A172 (cell line): ENCODE measurements around the gene AGER. TPM values are rescaled to one million over a fixed set of nuclear protein-coding genes. Genes with fewer than 3 reads are reported as not detected.
"Not testable (repeated sequence)": the region's sequence is repeated elsewhere in the genome, so short reads cannot be mapped to it uniquely, and the experiment has no call there.

Experiments
- DNase-seq: peaks from one replicate; pipeline ENCODE4 v3.0.0-alpha.2; 2015; ENCODE audit warnings: low spot score
- total RNA-seq: library from RNA; depleted of rRNA; stranded (reverse); fragments of >200 nt; shearing (Covaris generic); gene quantifications from 2 replicates; pipeline ENCODE4 v1.2.3, GENCODE V29; 2014

AGER gene
- total RNA-seq, 1 experiment from 2014 or later, result 2.2 TPM

DNA sequence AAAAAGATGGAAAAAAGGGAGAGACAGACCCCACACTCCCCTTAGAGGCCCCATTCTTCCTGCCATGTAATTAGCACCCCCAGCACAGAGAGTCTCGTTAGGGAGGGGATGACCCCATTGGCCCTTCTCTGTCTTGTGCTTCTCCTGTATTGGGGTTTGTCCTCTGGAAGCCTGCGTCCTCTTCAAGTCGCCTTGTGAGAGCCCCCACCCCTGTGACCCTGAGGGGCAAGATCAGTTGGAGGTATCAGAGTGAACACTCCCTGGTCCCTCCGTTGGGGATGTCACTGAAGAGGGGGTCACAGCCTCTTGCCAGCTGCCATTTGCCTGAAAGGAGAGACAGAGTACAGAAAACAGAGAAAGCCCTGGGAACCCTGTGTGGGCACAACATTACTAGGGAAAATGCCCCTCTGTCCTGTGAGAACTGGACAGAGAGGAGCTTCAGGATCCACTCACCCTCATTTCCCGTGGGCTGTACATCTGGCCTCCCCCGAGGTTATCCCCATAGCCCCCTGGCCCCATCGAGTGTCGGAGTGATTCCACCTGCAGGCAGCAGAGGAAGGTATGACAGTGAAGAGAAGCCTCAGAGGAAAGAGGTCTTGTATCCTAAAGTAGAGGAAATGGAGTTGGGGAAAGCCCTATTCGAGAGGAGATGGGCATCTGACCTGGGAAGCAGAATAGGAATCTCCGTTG is 2.2 kb upstream of the AGER start:
- DNase-seq, result not testable (repeated sequence)

DNA sequence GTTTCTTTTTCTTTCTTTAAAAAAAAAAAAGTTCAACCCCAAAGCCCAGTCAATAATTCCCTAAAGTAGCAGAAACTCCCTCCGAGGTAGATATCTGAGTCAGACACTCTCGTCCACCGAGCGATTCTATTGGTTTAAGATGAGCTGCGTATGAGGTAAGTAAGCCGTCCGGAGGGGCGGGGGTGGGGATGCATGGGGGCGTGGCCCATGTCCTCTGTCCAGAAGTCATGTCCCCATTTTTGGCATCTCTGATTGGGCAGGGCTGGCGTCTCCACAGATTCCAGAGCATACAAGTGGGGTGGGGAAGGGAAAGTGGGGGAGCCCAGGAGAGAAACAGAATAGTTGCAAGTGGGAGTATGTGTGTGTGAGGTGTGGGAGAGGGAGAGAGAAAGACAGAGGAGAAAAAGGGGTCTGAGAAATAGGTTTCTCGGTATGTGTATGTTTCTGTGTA is 1.7 kb upstream of the AGER start:
- peak; percentile 91 for DNase-seq

DNA sequence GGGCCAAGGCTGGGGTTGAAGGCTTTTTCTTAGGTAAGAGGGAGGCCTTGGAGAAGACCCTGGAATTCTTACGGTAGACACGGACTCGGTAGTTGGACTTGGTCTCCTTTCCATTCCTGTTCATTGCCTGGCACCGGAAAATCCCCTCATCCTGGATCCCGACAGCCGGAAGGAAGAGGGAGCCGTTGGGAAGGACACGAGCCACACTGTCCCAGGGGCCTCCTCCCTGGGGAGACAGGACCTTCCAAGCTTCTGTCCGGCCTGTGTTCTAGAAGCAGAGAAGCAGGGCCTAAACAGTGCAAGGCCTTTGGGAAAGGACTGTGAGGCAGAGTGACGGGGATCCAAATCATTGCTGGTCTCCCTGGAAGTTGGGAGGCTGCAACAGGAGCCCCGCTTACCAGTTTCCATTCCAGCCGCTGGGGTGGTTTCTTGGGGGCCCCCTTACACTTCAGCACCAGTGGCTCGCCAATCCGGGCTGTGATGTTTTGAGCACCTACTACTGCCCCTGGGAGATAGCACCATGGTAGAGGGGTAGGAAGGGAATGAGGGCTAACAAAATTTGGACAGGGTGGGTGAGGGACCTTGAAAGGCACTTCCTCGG is 470 bp downstream of the AGER start:
- no peak for DNase-seq

DNA sequence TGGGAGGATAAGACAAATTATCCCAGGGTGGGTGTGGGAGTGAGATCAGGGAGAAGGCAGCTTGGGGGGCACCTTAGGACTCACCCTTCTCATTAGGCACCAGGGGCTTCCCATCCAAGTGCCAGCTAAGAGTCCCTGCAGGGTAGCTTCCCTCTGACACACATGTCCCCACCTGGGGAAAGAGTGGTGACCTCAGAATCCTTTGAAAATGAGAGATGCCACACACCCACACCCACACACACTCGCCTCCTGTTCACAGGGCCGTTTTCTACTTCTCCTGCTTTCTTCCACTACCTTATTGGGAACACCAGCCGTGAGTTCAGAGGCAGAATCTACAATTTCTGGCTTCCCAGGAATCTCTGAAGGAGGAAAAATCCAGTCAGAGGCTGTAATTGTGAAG is 1.0 kb downstream of the AGER start:
- no peak for DNase-seq

DNA sequence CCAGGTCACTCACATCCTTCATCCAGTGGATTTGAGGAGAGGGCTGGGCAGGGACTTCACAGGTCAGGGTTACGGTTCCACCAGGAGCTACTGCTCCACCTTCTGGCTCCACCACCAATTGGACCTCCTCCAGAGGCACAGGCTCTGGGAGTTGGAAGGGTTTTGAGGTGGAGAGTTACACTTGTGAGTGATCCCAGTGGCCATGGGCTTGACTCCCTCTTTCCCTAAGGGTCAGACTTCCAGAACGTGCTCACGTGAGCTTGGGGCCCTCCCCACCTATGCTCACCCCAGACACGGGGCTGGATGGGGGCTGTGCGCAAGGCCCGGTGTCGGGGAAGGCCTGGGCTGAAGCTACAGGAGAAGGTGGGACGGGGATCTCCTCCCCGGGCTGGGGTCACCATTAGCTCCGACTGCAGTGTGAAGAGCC is 1.5 kb downstream of the AGER start:
- no peak for DNase-seq

DNA sequence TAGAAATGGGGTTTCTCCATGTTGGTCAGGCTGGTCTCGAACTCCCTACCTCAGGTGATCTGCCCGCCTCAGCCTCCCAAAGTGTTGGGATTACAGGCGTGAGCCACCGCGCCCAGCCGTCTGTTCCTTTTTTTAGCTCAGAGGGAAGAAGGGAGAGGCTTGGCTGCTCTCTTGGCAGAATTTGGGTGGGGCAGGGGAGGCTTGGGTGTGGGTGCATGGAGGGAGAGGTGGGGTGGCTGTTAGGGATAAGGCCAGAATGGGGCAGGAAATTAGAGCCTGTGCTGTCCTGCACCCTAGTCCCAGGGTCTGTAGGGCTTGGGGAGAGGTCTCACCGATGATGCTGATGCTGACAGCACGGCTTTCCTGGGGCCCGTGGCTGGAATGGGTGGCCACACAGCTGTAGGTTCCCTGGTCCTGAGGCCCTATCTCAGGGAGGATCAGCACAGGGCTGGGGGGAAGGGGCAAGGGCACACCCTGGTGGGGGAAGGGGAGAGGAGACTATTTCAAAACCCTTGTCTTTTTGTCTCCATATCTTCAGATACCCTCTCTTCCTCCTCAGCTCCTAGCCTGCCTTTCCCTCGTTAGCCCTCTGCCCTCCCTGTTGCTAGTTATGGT is 2.0 kb downstream of the AGER start:
- no peak for DNase-seq

DNA sequence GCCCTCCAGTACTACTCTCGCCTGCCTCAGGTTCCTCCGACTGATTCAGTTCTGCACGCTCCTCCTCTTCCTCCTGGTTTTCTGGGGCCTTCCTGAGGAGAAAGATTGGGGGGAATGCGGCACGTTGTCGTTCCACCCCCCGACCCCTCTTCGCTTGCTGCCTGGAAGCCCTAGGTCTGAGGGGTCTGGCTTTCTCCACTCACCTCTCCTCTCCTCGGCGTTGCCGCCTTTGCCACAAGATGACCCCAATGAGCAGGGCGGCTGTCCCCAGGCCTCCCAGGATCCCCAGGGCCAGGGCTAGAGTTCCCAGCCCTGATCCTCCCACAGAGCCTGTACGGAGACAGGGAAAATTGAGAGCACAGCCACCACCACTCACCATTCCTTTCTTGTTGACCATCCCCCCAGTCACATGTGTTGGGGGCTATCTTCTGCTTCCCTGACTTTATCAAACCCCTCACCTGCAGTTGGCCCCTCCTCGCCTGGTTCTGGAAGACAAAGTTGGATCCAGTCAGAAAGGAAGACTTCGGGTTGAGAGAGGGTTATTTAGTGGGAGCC is 2.8 kb downstream of the AGER start:
- no peak for DNase-seq

DNA sequence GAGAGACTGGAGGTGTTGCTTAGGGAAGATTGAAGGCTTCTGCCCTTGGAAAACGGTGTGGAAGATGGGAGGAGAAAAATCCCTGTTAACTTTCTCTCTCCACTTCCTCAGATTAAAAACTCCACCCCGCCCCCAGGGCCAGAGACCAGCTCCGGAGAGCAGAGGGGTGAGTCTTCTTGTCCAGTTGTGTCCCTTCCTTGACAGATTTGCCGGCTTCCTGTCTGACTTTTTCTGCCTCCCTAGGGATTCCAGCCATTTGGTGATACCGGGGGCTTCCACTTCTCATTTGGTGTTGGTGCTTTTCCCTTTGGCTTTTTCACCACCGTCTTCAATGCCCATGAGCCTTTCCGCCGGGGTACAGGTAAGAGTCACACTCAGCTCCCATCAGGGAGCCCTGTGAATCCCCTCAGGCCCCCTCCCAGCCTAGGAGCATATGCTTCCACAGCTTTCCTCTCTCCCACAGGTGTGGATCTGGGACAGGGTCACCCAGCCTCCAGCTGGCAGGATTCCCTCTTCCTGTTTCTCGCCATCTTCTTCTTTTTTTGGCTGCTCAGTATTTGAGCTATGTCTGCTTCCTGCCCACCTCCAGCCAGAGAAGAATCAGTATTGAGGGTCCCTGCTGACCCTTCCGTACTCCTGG is 4.2 kb downstream of the AGER start:
- no peak for DNase-seq

DNA sequence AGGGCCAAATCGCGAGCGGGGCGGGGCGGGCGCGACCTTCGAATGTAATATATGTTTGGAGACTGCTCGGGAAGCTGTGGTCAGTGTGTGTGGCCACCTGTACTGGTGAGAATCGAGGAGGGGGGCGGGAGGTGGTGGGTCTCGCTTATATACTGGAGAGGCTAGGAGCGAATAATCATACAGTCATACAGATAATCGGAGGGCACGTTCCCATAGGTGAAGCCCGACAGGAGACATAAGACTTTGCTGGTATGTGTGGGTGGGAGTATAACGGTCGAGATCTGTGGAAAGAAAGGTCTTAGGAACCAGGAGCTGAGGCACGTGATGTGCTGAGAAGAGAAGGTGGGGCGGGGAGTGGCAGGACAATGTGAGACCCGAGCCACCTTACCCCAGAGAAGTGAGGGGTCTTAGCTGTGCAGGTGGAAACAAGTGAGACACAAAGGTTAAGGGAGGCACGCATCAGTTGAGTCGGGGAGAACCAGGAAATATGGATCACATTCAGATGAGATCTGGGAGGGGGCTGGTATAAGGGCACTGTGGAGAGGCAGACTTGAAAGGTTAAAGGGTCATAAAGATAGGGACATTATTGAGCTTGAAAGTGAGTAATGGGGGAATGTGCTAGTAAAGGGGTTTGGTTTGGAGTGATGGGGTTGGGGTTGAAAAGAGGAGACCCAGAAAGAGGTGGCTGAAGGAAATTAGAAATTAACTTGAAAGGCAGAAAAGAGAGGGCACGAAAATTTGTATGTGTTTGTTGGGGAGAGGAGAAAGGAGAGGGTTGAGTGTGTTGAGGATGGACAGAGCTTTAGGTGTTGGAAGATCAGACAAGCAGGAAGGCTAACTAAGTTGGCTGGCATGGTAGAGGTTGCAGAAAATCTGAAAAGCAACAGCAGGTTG is 5.3 kb downstream of the AGER start:
- DNase-seq, result no peak

DNA sequence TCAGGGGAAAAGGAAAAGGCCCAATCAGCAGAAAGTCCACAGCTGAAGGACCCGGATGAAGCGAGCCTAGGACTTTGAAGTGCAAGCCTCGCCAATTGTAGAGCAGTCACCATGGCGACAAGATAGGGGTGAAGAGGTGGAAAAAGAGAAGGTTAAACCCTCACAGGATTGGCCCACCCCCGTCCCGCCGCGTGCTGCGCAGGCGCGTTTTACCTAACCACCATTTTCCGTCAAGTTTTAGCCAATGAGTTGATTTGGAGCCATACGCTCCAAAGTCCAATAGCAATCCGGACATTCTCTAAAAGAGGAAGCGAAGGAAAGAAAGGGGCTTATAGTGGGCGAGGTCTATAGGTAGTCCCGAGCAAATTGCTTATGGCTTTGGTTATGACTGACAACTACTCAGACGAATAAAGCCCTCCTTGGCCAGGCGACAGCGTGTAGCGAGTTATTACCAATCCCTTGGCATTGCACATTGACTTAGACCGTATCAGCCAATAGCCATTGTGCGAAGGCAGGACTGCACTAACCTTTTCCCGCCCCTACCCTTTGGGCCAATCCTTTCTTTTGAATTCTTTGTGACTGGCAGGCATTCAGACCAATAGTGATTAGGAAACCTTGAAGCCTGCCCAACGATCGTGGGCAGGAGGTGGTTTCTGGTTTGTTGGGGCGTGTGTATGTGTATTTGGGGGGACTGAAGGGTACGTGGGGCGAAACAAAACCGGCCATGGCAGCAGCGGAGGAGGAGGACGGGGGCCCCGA is 6.1 kb downstream of the AGER start, which contains the start of gene RNF5:
RNF5 (plus strand) TSS at position 618 of the 759 bp plus-strand sequence; CDS start at position 725, 107 bp downstream.
- peak; percentile 100 for DNase-seq

DNA sequence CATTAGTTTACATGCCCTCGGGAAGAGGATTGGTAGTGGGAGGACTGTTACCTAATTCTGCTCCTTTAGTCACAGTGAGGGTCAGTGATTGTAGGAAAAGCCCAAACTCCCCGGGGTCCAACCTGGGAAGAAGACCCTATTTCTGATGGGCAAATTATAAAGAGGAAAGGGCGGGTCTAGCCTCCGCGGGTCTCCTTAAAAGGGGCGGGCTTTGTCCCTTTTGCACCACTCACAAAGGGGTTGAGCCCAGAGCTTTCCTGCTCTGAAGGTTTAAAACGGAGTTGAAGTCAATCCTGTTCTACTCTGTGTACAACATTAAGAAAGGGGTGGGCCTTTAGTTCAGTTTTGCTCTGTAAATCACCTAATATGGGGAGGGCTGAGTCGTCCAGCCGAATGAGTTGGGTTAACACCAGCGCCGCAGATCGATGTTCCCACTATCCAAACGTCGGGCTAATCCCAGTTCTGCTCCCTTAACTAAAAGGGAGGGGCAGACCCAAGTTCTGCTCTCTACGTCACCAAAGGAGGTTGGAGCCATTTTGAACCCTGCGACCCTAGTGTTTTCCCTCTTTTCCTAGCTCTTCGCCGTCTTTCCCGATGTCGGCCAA is 6.8 kb downstream of the AGER start:
- DNase-seq, result no peak

DNA sequence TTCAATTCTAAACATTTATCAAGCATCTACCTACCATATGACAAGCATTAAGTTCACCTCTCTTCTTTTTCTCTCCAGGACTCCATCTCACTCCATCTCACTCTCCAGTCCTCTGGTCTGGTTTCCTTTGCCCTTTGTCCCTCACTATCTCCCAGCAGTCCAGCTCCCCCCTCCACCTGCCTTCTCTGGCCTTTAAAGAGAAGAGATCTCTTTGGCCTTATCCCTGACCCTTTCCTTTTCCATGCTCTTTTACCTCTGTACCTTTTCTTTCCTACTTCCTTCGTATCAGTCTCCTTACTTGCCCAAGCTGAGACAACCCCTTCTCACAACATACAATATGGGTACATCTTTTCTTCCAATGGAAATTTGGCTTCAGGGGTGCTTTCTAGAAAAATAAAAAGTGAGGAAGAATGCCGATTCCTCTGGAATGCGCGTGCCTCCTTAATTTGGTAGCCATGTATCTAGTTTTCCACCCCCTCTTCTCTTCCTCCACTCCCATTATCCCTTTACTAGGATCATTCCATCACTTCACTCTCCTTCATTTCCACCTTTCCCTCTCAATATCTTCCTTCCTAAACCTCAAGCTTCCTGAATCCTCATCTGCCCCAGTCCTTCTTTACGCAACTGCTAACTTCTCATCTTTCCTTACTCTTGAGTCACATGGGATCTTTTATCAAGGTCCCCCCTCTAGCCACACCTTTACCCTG is 7.4 kb downstream of the AGER start:
- peak; percentile 37 for DNase-seq

DNA sequence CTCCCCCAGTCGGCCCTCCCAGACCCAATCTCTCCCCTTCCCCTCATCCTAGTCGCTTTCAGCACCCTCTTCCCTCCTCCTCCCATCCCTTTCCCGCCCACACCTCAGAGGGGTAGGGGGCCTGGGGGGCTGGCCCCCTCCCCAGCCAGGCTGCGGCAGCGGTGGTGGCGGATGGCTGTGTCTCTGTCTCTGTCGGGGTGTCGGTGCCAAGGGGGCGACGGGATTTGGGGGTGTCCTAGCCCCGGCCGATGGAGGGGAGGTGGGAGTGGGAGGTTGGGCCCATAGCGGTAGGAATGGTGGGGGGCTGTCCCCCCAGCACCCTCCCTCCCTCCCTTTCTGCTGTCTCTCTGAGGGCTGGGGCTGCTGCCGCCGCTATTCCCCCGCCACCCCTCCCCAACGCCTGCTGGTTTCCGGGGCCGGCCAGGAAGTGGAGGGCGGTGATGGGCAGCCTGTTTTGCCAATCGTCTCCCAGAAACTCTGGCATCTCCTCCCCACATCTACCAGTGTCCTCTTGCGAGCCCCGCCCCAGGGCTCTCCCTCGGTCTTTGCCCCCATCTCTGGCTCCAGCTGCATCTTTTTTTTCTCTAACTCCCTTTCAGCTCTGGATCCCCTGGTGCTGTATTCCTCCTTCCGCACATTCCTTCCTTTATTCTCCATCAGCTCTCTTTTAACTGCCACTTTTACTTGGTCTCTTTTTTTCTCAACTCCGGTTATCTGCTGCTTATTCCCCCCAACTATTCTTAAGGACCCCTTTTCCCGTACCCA is 8.2 kb downstream of the AGER start, which contains the start of gene AGPAT1:
AGPAT1 (minus strand) TSS at position 374 of the 765 bp plus-strand sequence. CDS start 4,588 bp downstream, outside the sequence.
- peak; percentile 94 for DNase-seq

DNA sequence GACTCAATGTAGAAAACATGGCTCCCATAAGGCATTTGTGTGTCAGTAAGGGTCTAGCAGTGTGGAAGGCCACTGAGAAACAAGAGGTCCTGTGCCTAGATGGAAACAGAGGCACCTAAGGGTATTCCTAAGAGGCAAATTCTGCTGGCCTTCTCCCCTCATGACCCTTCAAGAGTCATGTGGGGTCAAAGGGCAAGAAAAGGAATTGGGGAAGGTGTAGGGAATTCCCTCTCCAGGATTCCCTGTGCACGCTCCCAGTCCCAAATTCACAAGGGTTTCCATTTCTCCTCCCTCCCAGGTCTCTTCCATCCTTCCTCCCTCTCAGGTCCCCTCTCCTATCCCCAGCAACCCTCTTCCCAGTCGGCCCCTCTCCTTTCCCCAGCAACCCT is 8.7 kb downstream of the AGER start:
- DNase-seq, result no peak

DNA sequence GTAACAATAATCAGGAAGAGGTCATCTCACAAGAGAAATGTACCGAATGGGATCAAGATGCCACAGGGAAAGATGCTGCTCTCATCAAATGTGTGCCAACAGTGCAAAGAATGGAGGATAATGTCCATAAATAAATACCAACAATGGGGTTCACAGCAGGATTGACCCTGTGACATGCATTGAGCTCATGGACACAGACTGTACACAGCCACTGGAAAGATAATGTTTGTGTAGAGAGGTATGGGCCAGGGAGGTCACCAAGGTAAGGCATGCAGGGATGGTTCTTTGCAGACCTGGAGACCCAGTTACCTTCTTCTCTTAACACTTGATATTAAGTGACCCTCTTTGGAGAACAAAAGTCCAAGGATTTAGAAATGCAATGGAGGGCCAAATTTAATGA is 9.6 kb downstream of the AGER start:
- DNase-seq, result no peak

DNA sequence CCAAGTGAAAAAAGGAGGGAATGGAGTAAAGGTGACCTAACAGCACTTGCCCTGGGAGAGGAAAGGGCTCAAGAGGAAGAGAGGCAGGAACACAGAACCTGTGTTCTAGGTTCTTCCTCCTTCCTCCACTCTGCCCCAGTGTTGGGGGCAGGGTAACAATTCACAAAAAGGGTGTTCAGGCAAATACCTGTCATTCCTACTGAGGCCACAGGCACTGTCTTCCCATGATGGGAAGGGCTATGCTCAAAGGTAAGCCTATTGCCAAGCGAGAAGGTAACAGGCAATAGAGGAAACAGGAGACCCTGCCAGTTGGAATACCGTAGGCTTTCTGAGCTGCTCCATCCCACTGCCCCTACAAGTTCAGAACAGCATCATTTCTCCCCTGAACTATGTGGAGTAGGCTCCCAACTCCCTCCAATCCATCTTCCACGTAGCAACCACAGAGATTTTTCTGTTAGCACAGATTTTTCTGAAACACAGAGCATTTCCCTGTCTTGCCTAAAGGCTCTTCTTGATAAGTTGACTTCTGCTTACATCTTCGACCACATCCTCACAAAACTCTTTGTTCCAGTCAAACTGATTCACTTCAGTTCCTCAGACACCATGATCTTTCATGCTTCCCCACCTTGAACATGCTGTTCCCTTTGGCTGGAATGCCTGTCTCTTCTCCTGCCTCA is 10.9 kb downstream of the AGER start:
- DNase-seq, result no peak

DNA sequence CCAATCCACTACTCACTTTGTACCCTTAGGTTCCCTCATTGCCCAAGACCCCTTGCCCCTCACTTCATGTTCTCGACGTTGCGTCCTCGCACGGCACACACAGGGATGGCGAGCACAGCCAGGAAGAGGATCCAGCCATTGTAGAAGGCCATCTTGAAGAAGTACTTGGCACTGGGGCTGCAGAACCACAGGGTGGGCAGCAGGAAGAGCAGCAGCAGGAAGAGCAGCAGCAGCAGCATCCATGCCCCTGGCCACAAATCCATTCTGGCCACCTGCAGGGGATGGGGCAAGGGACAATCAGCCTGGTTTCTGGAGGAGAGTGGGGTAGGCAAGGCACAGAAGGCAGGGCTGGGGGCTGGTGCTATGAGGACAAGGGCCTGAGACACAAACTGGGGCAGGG is 12.8 kb downstream of the AGER start:
- no peak for DNase-seq

DNA sequence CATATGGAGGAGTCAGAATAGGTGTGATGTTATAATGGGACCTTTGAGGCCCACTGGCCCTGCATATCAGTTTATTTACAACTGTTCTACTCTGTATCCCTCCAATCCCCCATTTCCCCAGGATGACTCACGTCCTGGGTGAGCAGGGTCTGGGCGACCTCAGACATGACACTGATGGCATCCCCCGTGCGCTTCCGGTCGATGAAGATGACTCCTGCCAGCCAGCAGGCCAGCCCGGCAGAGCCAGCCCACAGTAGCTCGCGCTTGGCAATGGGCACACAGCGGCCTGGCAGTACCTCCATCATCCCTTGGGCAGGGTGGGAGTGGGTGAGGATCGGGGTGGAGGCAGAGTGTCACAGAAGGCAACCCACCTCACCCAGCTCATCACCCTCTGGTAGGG is 13.8 kb downstream of the AGER start:
- DNase-seq, result no peak
